C4-2B (cell line): Measurements from ENCODE around the gene MAN1A1.

Source experiments
- CTCF ChIP-seq: fragments of 450-650 bp; conservative IDR thresholded peaks from 2 replicates; pipeline ENCODE4 v1.5.1; 2017; ENCODE audit warnings: mild to moderate bottlenecking
- ZFX ChIP-seq: fragments of 450-650 bp; IDR thresholded peaks from 2 replicates; pipeline ENCODE4 v1.6.1; 2017

- TF ChIP-seq CTCF = no peak
- no peak for TF ChIP-seq ZFX
Measured at GRCh38 chr6:119157506-119157815, 192.1 kb downstream of the MAN1A1 start.
